Neural cell (in vitro differentiated cells): Measurements from ENCODE around the gene ARHGEF7. TPM values are rescaled to one million over a fixed set of nuclear protein-coding genes. Genes with fewer than 3 reads are reported as not detected.

Experiments used
- H2AFZ ChIP-seq: fragments of 200-600, 300-800 bp; sonication (generic), shearing (Covaris generic); 2 replicates; pipeline ENCODE4 v1.6.0; 2014; ENCODE audit warnings: low read depth, mild to moderate bottlenecking, antibody characterized with exemption, low read length, moderate library complexity
- H3F3A ChIP-seq: fragments of 200-600 bp; shearing (Covaris generic); 2 replicates; pipeline ENCODE4 v1.6.1; 2016; ENCODE audit warnings: mild to moderate bottlenecking, moderate library complexity, mixed read lengths, antibody characterized with exemption, low read length; ENCODE audit not compliant: insufficient read depth, poor library complexity, severe bottlenecking
- H3K27ac ChIP-seq: fragments of 200-600, 300-800 bp; sonication (generic), shearing (Covaris generic); 2 replicates; pipeline ENCODE4 v1.5.1; 2014; ENCODE audit warnings: mild to moderate bottlenecking, low read length, moderate library complexity
- H3K27me3 ChIP-seq: fragments of 300-800, 200-600 bp; sonication (generic), shearing (Covaris generic); 2 replicates; pipeline ENCODE4 v1.6.0; 2014; ENCODE audit warnings: mild to moderate bottlenecking, low read depth, low read length, moderate library complexity; ENCODE audit not compliant: insufficient read depth
- H3K36me3 ChIP-seq: fragments of 300-800, 200-600 bp; sonication (generic), shearing (Covaris generic); 2 replicates; pipeline ENCODE4 v1.5.1; 2014; ENCODE audit warnings: mild to moderate bottlenecking, antibody characterized with exemption, low read length, moderate library complexity; ENCODE audit not compliant: insufficient read depth
- H3K4me2 ChIP-seq: fragments of 300-800, 200-600 bp; sonication (generic), shearing (Covaris generic); 2 replicates; pipeline ENCODE4 v1.6.0; 2014; ENCODE audit warnings: mild to moderate bottlenecking, low read length
- H3K4me3 ChIP-seq: fragments of 300-800, 200-600 bp; sonication (generic), shearing (Covaris generic); 2 replicates; pipeline ENCODE4 v1.5.1; 2014; ENCODE audit warnings: mild to moderate bottlenecking, low read length, moderate library complexity
- H3K79me2 ChIP-seq: fragments of 200-600 bp; shearing (Covaris generic); replicated peaks from 2 replicates; pipeline ENCODE4 v1.6.0; 2014; ENCODE audit warnings: mild to moderate bottlenecking, low read length, moderate library complexity; ENCODE audit not compliant: insufficient read depth
- H3K9ac ChIP-seq: fragments of 300-800, 200-600 bp; sonication (generic), shearing (Covaris generic); 2 replicates; pipeline ENCODE4 v1.6.1; 2016; ENCODE audit warnings: mild to moderate bottlenecking, low read length, mixed read lengths
- H3K9me2 ChIP-seq: fragments of 200-600 bp; shearing (Covaris generic); 2 replicates; pipeline ENCODE4 v1.6.1; 2016; ENCODE audit warnings: mild to moderate bottlenecking, low read length, mixed read lengths; ENCODE audit not compliant: insufficient read depth
- H3K9me3 ChIP-seq: fragments of 200-600, 300-800 bp; sonication (generic), shearing (Covaris generic); 2 replicates; pipeline ENCODE4 v1.6.1; 2016; ENCODE audit warnings: mild to moderate bottlenecking, mixed run types, low read length, moderate library complexity, mixed read lengths
- H4K20me1 ChIP-seq: fragments of 200-600 bp; shearing (Covaris generic); 2 replicates; pipeline ENCODE4 v1.6.1; 2016; ENCODE audit warnings: mild to moderate bottlenecking, mixed run types; ENCODE audit not compliant: insufficient read depth
- EP300 ChIP-seq: fragments of 450-650 bp; conservative IDR thresholded peaks from 2 replicates; pipeline ENCODE4 v1.6.1; 2014; ENCODE audit warnings: antibody characterized with exemption, mild to moderate bottlenecking, moderate library complexity; ENCODE audit not compliant: poor library complexity, severe bottlenecking
- EZH2 ChIP-seq: fragments of 200-600, 300-800 bp; shearing (Covaris generic), sonication (generic); IDR thresholded peaks from 2 replicates; pipeline ENCODE4 v1.6.1; 2014; ENCODE audit warnings: antibody characterized with exemption, low read length, borderline replicate concordance, mild to moderate bottlenecking; ENCODE audit not compliant: insufficient read depth, poor library complexity, severe bottlenecking
- MXI1 ChIP-seq: fragments of 450-650 bp; conservative IDR thresholded peaks from 2 replicates; pipeline ENCODE4 v1.6.1; 2014; ENCODE audit warnings: antibody characterized with exemption, mild to moderate bottlenecking; ENCODE audit not compliant: poor library complexity, severe bottlenecking
- POLR2AphosphoS5 ChIP-seq: IDR thresholded peaks from 2 replicates; pipeline ENCODE4 v1.6.1; 2012
- RAD21 ChIP-seq: fragments of 450-650 bp; conservative IDR thresholded peaks from 2 replicates; pipeline ENCODE4 v1.6.1; 2014; ENCODE audit warnings: antibody characterized with exemption, mild to moderate bottlenecking, moderate library complexity
- SMC3 ChIP-seq: fragments of 450-650 bp; conservative IDR thresholded peaks from 2 replicates; pipeline ENCODE4 v1.6.1; 2014; ENCODE audit warnings: antibody characterized with exemption, mild to moderate bottlenecking, moderate library complexity; ENCODE audit not compliant: poor library complexity
- TAF1 ChIP-seq: IDR thresholded peaks from 2 replicates; pipeline ENCODE4 v1.6.1; 2012; ENCODE audit warnings: low read depth
- polyA plus RNA-seq: library from polyadenylated mRNA; depleted of rRNA; stranded (reverse); fragments of >200 nt; gene quantifications from 2 replicates; pipeline ENCODE4 v1.2.3, GENCODE V29; 2014
- TF ChIP-seq, protein P1 (sequence below): IDR thresholded peaks from 2 replicates; pipeline ENCODE4 v1.6.1; 2012; ENCODE audit warnings: borderline replicate concordance
- TF ChIP-seq, protein P2 (sequence below): fragments of 450-650 bp; IDR thresholded peaks from 2 replicates; pipeline ENCODE4 v1.5.1; 2014; ENCODE audit warnings: antibody characterized with exemption, mild to moderate bottlenecking, moderate library complexity; ENCODE audit not compliant: poor library complexity, severe bottlenecking

ARHGEF7 gene
- polyA plus RNA-seq, 1 donor from 2014 or later = 155 TPM

DNA sequence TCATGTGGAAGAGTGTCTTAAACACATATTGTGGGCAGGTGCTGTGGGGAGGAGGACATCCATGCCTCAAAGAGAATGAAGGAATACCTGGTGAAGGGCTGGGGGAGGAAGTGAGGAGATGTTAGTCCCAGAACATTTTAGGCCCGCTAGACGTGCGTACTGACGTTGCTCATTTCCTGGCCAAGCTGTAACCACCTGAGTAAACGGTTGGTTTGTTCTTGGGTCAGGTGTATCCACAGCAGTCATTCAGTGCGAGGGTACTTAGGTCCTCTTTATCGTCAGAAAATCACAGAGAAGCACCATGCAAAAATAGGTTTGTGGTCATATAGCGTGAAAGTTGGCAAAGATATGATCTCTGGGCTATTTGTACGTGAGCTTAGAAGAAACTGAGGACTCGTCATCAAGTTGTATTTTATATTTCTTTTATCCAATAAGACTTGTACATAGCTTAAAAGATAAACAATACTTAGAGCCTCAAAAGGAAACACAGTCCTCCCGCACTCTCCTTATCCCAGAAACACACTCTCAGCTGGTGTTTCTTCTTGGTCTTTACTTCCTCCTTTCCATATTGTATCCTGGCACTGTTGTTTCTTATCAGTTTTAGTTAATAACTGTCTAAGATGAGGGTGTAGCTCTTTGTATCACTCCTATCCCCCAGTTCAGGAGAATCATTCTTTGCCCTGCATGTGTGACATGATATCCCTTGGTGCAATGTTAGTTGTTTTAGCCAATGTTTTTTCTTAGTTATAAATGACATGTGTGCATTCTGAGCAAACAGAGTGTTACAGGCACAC, 52.0 kb downstream of the ARHGEF7 start:
- Histone ChIP-seq H3K27me3 (no peaks in the 10 kb centered on the region), H3K9me2 (no peaks in the 10 kb centered on the region), H3K36me3 (no peaks in the 10 kb centered on the region), H3K9me3 (no peaks in the 10 kb centered on the region), H3K9ac (no peak overlapping the region), H3F3A (no peaks in the 10 kb centered on the region), H2AFZ (no peak overlapping the region), H3K4me3 (no peak overlapping the region), H3K4me2 (no peak overlapping the region), H4K20me1 (peaks cover 4% of the 10 kb centered on the region), H3K27ac (no peak overlapping the region), H3K79me2 (peaks cover 73% of the 10 kb centered on the region)
- TF ChIP-seq EP300 = no peak

DNA sequence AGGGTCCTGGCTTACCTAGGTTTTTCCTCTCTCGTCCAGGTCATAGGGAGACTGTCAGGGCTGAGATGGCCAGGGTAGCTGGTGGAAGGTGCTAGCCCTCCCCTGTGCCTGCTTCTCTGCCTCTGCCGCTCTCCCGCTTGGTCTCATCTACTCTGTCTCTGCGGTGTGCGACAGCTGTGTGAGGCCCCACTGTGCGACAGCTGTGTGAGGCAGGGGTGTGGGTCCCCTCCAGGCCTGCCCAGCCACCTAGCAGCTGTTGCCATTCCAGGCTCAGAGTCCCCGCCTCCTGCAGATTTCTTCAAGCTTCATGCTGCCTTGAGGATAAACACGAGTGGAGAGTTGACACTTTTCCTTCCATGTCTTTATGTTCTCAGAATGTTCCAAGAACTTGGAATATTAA, 53.0 kb downstream of the ARHGEF7 start:
- Histone ChIP-seq H2AFZ (no peak overlapping the region), H3K36me3 (no peaks in the 10 kb centered on the region), H3K4me3 (no peak overlapping the region), H4K20me1 (peaks cover 4% of the 10 kb centered on the region), H3K27ac (no peak overlapping the region), H3K9me2 (no peaks in the 10 kb centered on the region), H3K79me2 (peaks cover 83% of the 10 kb centered on the region), H3K4me2 (no peak overlapping the region), H3K9me3 (no peaks in the 10 kb centered on the region), H3K9ac (no peak overlapping the region), H3F3A (no peaks in the 10 kb centered on the region), H3K27me3 (no peaks in the 10 kb centered on the region)
- no peak for TF ChIP-seq TAF1
- no peak for TF ChIP-seq SMC3
- TF ChIP-seq EP300 = no peak
- no peak for TF ChIP-seq MXI1
- no peak for TF ChIP-seq RAD21
- TF ChIP-seq, protein P1, sequence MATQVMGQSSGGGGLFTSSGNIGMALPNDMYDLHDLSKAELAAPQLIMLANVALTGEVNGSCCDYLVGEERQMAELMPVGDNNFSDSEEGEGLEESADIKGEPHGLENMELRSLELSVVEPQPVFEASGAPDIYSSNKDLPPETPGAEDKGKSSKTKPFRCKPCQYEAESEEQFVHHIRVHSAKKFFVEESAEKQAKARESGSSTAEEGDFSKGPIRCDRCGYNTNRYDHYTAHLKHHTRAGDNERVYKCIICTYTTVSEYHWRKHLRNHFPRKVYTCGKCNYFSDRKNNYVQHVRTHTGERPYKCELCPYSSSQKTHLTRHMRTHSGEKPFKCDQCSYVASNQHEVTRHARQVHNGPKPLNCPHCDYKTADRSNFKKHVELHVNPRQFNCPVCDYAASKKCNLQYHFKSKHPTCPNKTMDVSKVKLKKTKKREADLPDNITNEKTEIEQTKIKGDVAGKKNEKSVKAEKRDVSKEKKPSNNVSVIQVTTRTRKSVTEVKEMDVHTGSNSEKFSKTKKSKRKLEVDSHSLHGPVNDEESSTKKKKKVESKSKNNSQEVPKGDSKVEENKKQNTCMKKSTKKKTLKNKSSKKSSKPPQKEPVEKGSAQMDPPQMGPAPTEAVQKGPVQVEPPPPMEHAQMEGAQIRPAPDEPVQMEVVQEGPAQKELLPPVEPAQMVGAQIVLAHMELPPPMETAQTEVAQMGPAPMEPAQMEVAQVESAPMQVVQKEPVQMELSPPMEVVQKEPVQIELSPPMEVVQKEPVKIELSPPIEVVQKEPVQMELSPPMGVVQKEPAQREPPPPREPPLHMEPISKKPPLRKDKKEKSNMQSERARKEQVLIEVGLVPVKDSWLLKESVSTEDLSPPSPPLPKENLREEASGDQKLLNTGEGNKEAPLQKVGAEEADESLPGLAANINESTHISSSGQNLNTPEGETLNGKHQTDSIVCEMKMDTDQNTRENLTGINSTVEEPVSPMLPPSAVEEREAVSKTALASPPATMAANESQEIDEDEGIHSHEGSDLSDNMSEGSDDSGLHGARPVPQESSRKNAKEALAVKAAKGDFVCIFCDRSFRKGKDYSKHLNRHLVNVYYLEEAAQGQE = no peak
- no peak for TF ChIP-seq POLR2AphosphoS5
- TF ChIP-seq, protein P2, sequence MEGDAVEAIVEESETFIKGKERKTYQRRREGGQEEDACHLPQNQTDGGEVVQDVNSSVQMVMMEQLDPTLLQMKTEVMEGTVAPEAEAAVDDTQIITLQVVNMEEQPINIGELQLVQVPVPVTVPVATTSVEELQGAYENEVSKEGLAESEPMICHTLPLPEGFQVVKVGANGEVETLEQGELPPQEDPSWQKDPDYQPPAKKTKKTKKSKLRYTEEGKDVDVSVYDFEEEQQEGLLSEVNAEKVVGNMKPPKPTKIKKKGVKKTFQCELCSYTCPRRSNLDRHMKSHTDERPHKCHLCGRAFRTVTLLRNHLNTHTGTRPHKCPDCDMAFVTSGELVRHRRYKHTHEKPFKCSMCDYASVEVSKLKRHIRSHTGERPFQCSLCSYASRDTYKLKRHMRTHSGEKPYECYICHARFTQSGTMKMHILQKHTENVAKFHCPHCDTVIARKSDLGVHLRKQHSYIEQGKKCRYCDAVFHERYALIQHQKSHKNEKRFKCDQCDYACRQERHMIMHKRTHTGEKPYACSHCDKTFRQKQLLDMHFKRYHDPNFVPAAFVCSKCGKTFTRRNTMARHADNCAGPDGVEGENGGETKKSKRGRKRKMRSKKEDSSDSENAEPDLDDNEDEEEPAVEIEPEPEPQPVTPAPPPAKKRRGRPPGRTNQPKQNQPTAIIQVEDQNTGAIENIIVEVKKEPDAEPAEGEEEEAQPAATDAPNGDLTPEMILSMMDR = no peak
- no peak for TF ChIP-seq EZH2
